A549 treated with RU486 at 1 μM for 4 hours (cell line): Measurements from ENCODE around the gene PLIN3. TPM values are rescaled to one million over a fixed set of nuclear protein-coding genes. Genes with fewer than 3 reads are reported as not detected.

Source experiments
- total RNA-seq: library from RNA; stranded (reverse); fragments of 200-300 nt; extraction: Qiagen RNA extraction; gene quantifications from 5 replicates; pipeline ENCODE4 v1.2.3, GENCODE V29; 2022; ENCODE audit warnings: low read depth

The PLIN3 gene
- 106 to 126 TPM (median 115 TPM) in 5 replicates for total RNA-seq

DNA sequence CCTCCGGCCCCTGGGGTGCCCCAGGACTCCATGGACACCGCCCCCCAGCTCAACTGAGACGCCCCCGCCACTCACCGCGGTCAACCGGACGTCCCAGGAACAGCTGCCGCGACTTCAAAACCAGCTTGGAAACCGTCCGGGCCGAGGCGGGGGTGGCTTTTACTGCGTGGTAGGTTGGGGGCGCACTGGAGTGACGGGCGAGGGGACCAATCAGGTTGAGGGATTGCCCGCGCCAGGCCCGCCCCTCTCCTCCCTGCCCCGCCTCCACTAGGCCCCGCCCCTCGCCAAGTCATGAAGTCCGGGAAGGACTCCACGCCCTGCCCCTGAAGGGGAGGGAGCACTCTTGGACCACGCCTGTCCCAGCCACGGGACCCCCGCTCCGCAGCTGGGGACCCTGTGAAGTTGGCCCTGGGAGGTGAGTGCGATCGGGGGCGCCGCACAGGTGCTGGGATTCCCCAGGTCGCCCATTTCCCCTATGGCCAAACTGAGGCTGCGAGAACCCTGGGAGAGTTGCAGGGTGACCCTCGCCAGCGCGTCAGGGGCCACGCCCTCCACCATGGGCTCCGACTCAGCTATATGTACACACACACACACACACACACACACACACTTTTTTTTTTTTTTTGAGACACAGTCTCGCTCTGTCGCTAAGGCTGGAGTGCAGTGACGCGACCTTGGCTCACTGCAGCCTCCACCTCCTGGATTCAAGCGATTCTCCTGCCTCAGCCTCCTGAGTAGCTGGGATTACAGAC is at the start of gene PLIN3:
PLIN3 (minus strand) TSS at position 134 of the 752 bp plus-strand sequence. CDS start 6,273 bp downstream, outside the sequence.

GRCh38 chr19:4909156-4909896 is 41.9 kb upstream of the PLIN3 start, which contains the start of gene UHRF1:
Gene UHRF1, plus strand, starts transcription at chr19:4909501. Its CDS starts 1,385 bp downstream, at chr19:4910886.

DNA sequence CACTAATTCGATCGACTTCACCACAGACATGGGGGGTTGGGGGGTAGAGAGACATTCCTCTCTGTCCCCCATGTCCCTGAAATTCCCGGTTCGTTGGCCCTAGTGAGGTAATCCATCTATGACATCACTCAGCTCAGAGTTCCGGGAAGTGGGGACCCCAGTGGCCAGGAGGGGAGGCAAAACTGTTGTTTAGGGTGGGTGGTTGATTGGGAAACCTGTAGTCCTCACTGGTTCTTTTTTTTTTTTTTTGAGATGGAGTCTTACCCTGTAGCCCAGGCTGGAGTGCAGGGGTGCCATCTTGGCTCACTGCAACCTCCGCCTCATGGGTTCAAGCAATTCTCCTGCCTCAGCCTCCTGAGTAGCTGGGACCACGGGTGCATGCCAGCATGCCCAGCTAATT is 35.3 kb upstream of the PLIN3 start, which contains the start of gene ARRDC5:
ARRDC5 (minus strand) TSS at position 101 of the 400 bp plus-strand sequence; CDS start at position 30, 71 bp downstream.

DNA sequence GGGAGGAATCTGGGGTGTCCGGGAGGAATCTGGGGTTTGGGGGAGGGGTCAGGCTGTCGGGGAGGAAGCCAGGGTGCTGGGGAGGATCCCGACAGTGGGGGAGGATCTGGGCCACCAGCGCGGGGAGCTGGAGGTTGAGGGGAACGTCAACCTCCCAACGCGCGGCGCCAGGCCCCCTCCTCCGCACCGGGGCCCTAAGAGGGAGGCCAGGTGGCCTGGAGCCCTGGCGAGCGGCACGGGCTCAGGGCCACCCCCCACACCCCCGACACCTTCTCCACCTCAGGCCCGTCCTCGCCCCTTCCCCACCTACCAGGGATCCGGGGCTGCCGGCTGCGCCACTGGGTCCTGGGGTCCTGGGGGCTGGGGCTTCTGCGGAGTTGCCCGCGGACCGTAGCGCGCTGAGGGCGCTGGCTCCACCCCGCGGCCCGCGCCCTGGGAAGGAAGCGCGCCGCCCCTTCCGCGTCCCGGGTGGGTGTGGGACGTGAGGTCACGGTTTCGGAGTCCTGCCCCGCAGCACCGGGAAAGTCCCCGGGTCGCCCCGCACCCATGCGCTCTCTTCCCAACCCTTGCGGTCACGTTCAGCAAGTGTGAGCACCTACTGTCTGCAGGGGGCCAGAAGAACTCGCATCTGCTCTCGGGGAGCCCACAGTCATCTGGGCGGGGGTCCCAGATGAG is 36.0 kb downstream of the PLIN3 start, which contains the start of gene TICAM1:
TICAM1 (minus strand) TSS at position 409 of the 675 bp plus-strand sequence. CDS start 13,335 bp downstream, outside the sequence.

GRCh38 chr19:4791183-4792018 is 76.1 kb downstream of the PLIN3 start, which contains the start of gene FEM1A:
Gene FEM1A, plus strand, starts transcription at chr19:4791734. Its CDS starts 121 bp downstream, at chr19:4791855.

Other genes starting within 250 kb of the PLIN3 start
- 2.4 to 5.4 TPM (median 4.6 TPM) in 5 replicates for gene TNFAIP8L1, start 228.2 kb downstream of the PLIN3 start, total RNA-seq
- gene MYDGF, start 197.3 kb downstream of the PLIN3 start, total RNA-seq = 115 to 147 TPM (median 144 TPM) in 5 replicates
- 54.4 to 66.9 TPM (median 62.2 TPM) in 5 replicates for gene DPP9, start 143.8 kb downstream of the PLIN3 start, total RNA-seq
- 5.3 to 6.1 TPM (median 5.9 TPM) in 5 replicates for gene FEM1A, start 75.9 kb downstream of the PLIN3 start, total RNA-seq
- 5.9 to 9.8 TPM (median 8.5 TPM) in 5 replicates for gene TICAM1, start 36.0 kb downstream of the PLIN3 start, total RNA-seq
- gene ARRDC5, start 35.2 kb upstream of the PLIN3 start, total RNA-seq = not detected in 5 replicates
- gene UHRF1, start 41.8 kb upstream of the PLIN3 start, total RNA-seq = 38.8 to 53.2 TPM (median 46.2 TPM) in 5 replicates
- 5.1 to 7.5 TPM (median 7.0 TPM) in 5 replicates for gene KDM4B, start 101.4 kb upstream of the PLIN3 start, total RNA-seq